ENCODE measurements around the gene ZNF280A.
"Not testable (repeated sequence)": the region's sequence is repeated elsewhere in the genome, so short reads cannot be mapped to it uniquely, and the experiment has no call there.

ZNF280A gene

GRCh38 chr22:22533863-22534262 is 13.8 kb upstream of the ZNF280A start:
- TF ChIP-seq GLIS3 (CRISPR knock-in tag; IDR thresholded peaks at IDR 0.05) (no peak), TOX (CRISPR knock-in tag; IDR thresholded peaks at IDR 0.05; ENCODE audit: borderline replicate concordance) (no peak), TCF4 (CRISPR knock-in tag; IDR thresholded peaks at IDR 0.05; ENCODE audit: borderline replicate concordance) (no peak), CSDC2 (CRISPR knock-in tag; IDR thresholded peaks at IDR 0.05) (no peak), ZNF565 (CRISPR knock-in tag; conservative IDR thresholded peaks at IDR 0.05; ENCODE audit: low read depth) (no peak)
- ATAC-seq: no peak

- no peak for ATAC-seq
- TF ChIP-seq CSDC2 (CRISPR knock-in tag; IDR thresholded peaks at IDR 0.05) (no peak), PPARA (CRISPR knock-in tag; IDR thresholded peaks at IDR 0.05; ENCODE audit: borderline replicate concordance) (no peak), ESRRG (CRISPR knock-in tag; IDR thresholded peaks at IDR 0.05) (no peak), PATZ1 (CRISPR knock-in tag; IDR thresholded peaks at IDR 0.05; ENCODE audit: borderline replicate concordance) (no peak), SNAI2 (CRISPR knock-in tag; IDR thresholded peaks at IDR 0.05) (no peak), ISL1 (CRISPR knock-in tag; IDR thresholded peaks at IDR 0.05) (no peak), CREB5 (CRISPR knock-in tag; IDR thresholded peaks at IDR 0.05; ENCODE audit: low read depth) (no peak), TCF4 (CRISPR knock-in tag; IDR thresholded peaks at IDR 0.05; ENCODE audit: borderline replicate concordance) (no peak), ZFP30 (CRISPR knock-in tag; IDR thresholded peaks at IDR 0.05) (no peak), ZFP3 (CRISPR knock-in tag; IDR thresholded peaks at IDR 0.05) (no peak), ZNF70 (CRISPR knock-in tag; IDR thresholded peaks at IDR 0.05) (no peak), TSHZ2 (CRISPR knock-in tag; IDR thresholded peaks at IDR 0.05) (no peak)
Observed at GRCh38 chr22:22533417-22533816, 13.3 kb upstream of the ZNF280A start.

- ATAC-seq: not testable (repeated sequence)
Observed at GRCh38 chr22:22532547-22533071, 12.5 kb upstream of the ZNF280A start.

GRCh38 chr22:22531770-22532546 is 11.9 kb upstream of the ZNF280A start:
- TF ChIP-seq SNAI2 (CRISPR knock-in tag; IDR thresholded peaks at IDR 0.05): no peak
- no peak for ATAC-seq

GRCh38 chr22:22528780-22529179 is 8.7 kb upstream of the ZNF280A start:
- TF ChIP-seq TSHZ2 (CRISPR knock-in tag; IDR thresholded peaks at IDR 0.05): no peak
- TF ChIP-seq ESRRG (CRISPR knock-in tag; IDR thresholded peaks at IDR 0.05): no peak
- no peak for TF ChIP-seq CSDC2 (CRISPR knock-in tag; IDR thresholded peaks at IDR 0.05)
- no peak for TF ChIP-seq GLIS3 (CRISPR knock-in tag; IDR thresholded peaks at IDR 0.05)
- no peak for TF ChIP-seq TOX (CRISPR knock-in tag; IDR thresholded peaks at IDR 0.05; ENCODE audit: borderline replicate concordance)
- TF ChIP-seq ZNF565 (CRISPR knock-in tag; conservative IDR thresholded peaks at IDR 0.05; ENCODE audit: low read depth): no peak
- TF ChIP-seq PATZ1 (CRISPR knock-in tag; IDR thresholded peaks at IDR 0.05; ENCODE audit: borderline replicate concordance): no peak
- TF ChIP-seq CREB5 (CRISPR knock-in tag; IDR thresholded peaks at IDR 0.05; ENCODE audit: low read depth): no peak
- TF ChIP-seq ARNTL (CRISPR knock-in tag; IDR thresholded peaks at IDR 0.05; ENCODE audit: borderline replicate concordance, low read depth): no peak
- no peak for TF ChIP-seq ZC3H10 (CRISPR knock-in tag; IDR thresholded peaks at IDR 0.05)
- TF ChIP-seq ZNF70 (CRISPR knock-in tag; IDR thresholded peaks at IDR 0.05): no peak
- TF ChIP-seq RARB (CRISPR knock-in tag; IDR thresholded peaks at IDR 0.05): no peak
- no peak for TF ChIP-seq PPARA (CRISPR knock-in tag; IDR thresholded peaks at IDR 0.05; ENCODE audit: borderline replicate concordance)
- TF ChIP-seq ZNF8 (CRISPR knock-in tag; IDR thresholded peaks at IDR 0.05): no peak
- TF ChIP-seq BACH2 (CRISPR knock-in tag; IDR thresholded peaks at IDR 0.05; ENCODE audit: borderline replicate concordance): no peak
- ATAC-seq: no peak

Measured in SK-N-SH treated with all-trans-retinoic acid at 6 μM for 48 hours (cell line).